Measurements from ENCODE around the gene NLGN1. TPM values are rescaled to one million over a fixed set of nuclear protein-coding genes. Genes with fewer than 3 reads are reported as not detected.
"Not testable (repeated sequence)": the region's sequence is repeated elsewhere in the genome, so short reads cannot be mapped to it uniquely, and the experiment has no call there.

NLGN1 gene
- total and polyA plus RNA-seq, 2 of the 8 experiments (the other 6 are each of a cell fraction or from before 2014, with no cell fraction given): 7.8 to 14.8 TPM

DNA sequence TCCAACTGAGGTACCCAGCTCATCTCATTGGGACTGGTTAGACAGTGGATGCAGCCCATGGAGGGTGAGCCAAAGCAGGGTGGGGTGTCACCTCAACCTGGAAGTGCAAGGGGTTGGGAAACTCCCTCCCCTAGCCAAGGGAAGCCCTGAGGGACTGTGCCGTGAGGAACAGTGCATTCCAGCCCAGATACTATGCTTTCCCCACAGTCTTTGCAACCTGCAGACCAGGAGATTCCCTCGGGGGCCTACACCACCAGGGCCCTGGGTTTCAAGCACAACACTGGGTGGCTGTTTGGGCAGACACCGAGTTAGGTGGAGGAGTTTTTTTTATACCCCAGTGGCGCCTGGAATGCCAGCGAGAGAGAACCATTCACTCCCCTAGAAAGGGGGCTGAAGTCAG is 15.6 kb upstream of the NLGN1 start:
- POLR2A ChIA-PET (ENCODE audit: partially characterized antibody); H3K4me1 ChIP-seq (replicated peaks in 1 of 4; ENCODE audit: control insufficient read depth in 3 of 4, insufficient read depth in 4 of 4, low read length in 3 of 4); H3K9me3 ChIP-seq (ENCODE audit: insufficient read depth in 2 of 2, low read depth in 1 of 2, low read length in 1 of 2); H2BK12ac ChIP-seq (ENCODE audit: low read depth, low read length); H3K27me3 ChIP-seq (replicated peaks in 1 of 4; ENCODE audit: control insufficient read depth in 3 of 4, extremely low read depth in 1 of 4, insufficient read depth in 3 of 4, low read length in 3 of 4); FAIRE-seq; H3K27ac ChIP-seq (ENCODE audit: low read depth, low read length); H4K8ac ChIP-seq (ENCODE audit: extremely low read depth, insufficient read depth, low read length); H2BK20ac ChIP-seq (ENCODE audit: low read length); H3K4ac ChIP-seq (replicated peaks; ENCODE audit: insufficient read length, low read depth, low read length); H3K9ac ChIP-seq (replicated peaks in 1 of 4; ENCODE audit: extremely low read depth in 1 of 4, low read depth in 3 of 4, low read length in 3 of 4); H2BK15ac ChIP-seq (ENCODE audit: low read length); H3K4me3 ChIP-seq (ENCODE audit: extremely low read depth in 1 of 4, insufficient read depth in 2 of 4, low read depth in 3 of 4, low read length in 4 of 4); H2AK5ac ChIP-seq (ENCODE audit: low read depth, low read length); H3K36me3 ChIP-seq (ENCODE audit: control insufficient read depth in 2 of 4, insufficient read depth in 4 of 4, low read length in 3 of 4); H3K23me2 ChIP-seq (ENCODE audit: low read depth, low read length); H4K20me1 ChIP-seq (replicated peaks in 1 of 2; ENCODE audit: control insufficient read depth in 1 of 2, insufficient read depth in 2 of 2, low read length in 2 of 2); H3K4me2 ChIP-seq (ENCODE audit: insufficient read depth in 1 of 2, low read depth in 2 of 2, low read length in 2 of 2); H2BK5ac ChIP-seq (ENCODE audit: low read depth, low read length); H3K79me2 ChIP-seq (ENCODE audit: control insufficient read depth in 1 of 2, insufficient read depth in 2 of 2, low read length in 2 of 2); H3K18ac ChIP-seq (ENCODE audit: extremely low read depth, low read length); DNase-seq (ENCODE audit: low read depth in 1 of 2, low spot score in 2 of 2); H4K91ac ChIP-seq (replicated peaks; ENCODE audit: insufficient read length, low read length); H4K5ac ChIP-seq (ENCODE audit: insufficient read length, low read depth, low read length); H3K56ac ChIP-seq (replicated peaks; ENCODE audit: insufficient read length, low read depth, low read length); H3K23ac ChIP-seq (ENCODE audit: insufficient read length); H3K14ac ChIP-seq (ENCODE audit: insufficient read length); H2AFZ ChIP-seq (ENCODE audit: low read length); H3K79me1 ChIP-seq (ENCODE audit: low read depth, low read length); H2BK120ac ChIP-seq (replicated peaks; ENCODE audit: low read depth, low read length): not testable (repeated sequence)
- WGBS, 2 experiments (ENCODE audit: extremely low coverage in 1 of 2, insufficient coverage in 1 of 2, insufficient read length in 1 of 2, insufficient replicate concordance in 2 of 2, low coverage in 1 of 2, low lambda C conversion rate in 2 of 2, missing lambda C conversion rate in 1 of 2): 88% methylated on average over 5 of the region's 5 CpGs; no CpG with 5 or more reads in 1 of the 2 experiments
- CTCF ChIA-PET (ENCODE audit: partially characterized antibody): interaction anchor here (0.6 to 4.7 kb wide), 3 partner anchors 10 to 722 kb away, joined by 3 to 29 read pairs (median 6); no protein-coding TSS in a partner anchor
